Neuronal stem cell (in vitro differentiated cells): ENCODE measurements around the gene NEGR1.

Source experiments
- DNase-seq: peaks from one replicate; pipeline ENCODE4 v3.0.0-alpha.2; 2013; ENCODE audit warnings: low spot score
- H2AFZ ChIP-seq: one replicate; pipeline ENCODE4 v1.6.1; 2013; ENCODE audit warnings: mild to moderate bottlenecking, low read length, inconsistent platforms
- H2AK5ac ChIP-seq: 2 replicates; pipeline ENCODE4 v1.6.1; 2013; ENCODE audit warnings: low read depth, mild to moderate bottlenecking, inconsistent platforms, low read length, moderate library complexity, mixed read lengths
- H2BK120ac ChIP-seq: 2 replicates; pipeline ENCODE4 v1.6.1; 2013; ENCODE audit warnings: low read depth, mild to moderate bottlenecking, inconsistent platforms, low read length, moderate library complexity, mixed read lengths
- H2BK12ac ChIP-seq: one replicate; pipeline ENCODE4 v1.6.1; 2013; ENCODE audit warnings: low read length, inconsistent platforms
- H2BK15ac ChIP-seq: 2 replicates; pipeline ENCODE4 v1.6.1; 2013; ENCODE audit warnings: mild to moderate bottlenecking, low read length, inconsistent platforms, mixed read lengths
- H2BK5ac ChIP-seq: one replicate; pipeline ENCODE4 v1.6.1; 2013; ENCODE audit warnings: inconsistent platforms, mild to moderate bottlenecking, low read length, moderate library complexity
- H3K14ac ChIP-seq: one replicate; pipeline ENCODE4 v1.6.1; 2013; ENCODE audit warnings: low read length, inconsistent platforms
- H3K18ac ChIP-seq: 2 replicates; pipeline ENCODE4 v1.6.1; 2013; ENCODE audit warnings: low read length, inconsistent platforms
- H3K23ac ChIP-seq: 2 replicates; pipeline ENCODE4 v1.6.1; 2013; ENCODE audit warnings: low read depth, mild to moderate bottlenecking, mixed read lengths, low read length, inconsistent platforms; ENCODE audit not compliant: poor library complexity
- H3K27ac ChIP-seq: replicated peaks from 3 replicates; pipeline ENCODE4 v1.5.1; 2013; ENCODE audit warnings: low read length, inconsistent platforms
- H3K27me3 ChIP-seq, 3 experiments: 2 replicates each; pipeline ENCODE4 v1.6.1; 2013; ENCODE audit warnings: low read length in 3 of 3, mild to moderate bottlenecking in 2 of 3, inconsistent platforms in 1 of 3, low read depth in 1 of 3, mixed read lengths in 1 of 3, moderate library complexity in 1 of 3; ENCODE audit not compliant: control insufficient read depth in 3 of 3, insufficient read depth in 3 of 3
- H3K36me3 ChIP-seq, 2 donors: replicated peaks in 1 of 2; 2 replicates each; pipeline ENCODE4 v1.6.1; 2013; ENCODE audit warnings: low read length in 2 of 2; ENCODE audit not compliant: control insufficient read depth in 2 of 2, insufficient read depth in 2 of 2
- H3K4ac ChIP-seq: 2 replicates; pipeline ENCODE4 v1.6.1; 2013; ENCODE audit warnings: inconsistent platforms, mild to moderate bottlenecking, low read length, moderate library complexity
- H3K4me1 ChIP-seq, 2 donors: 1 replicate in 1 of 2; 2 replicates in 1 of 2; pipeline ENCODE4 v1.6.1; 2013; ENCODE audit warnings: low read length in 2 of 2, low read depth in 1 of 2; ENCODE audit not compliant: control insufficient read depth in 2 of 2, insufficient read depth in 1 of 2
- H3K4me2 ChIP-seq: one replicate; pipeline ENCODE4 v1.6.1; 2013; ENCODE audit warnings: mild to moderate bottlenecking, low read length, inconsistent platforms; ENCODE audit not compliant: insufficient read depth, poor library complexity, severe bottlenecking
- H3K4me3 ChIP-seq, 2 donors: 2 replicates each; pipeline ENCODE4 v1.5.1; 2013; ENCODE audit warnings: low read length in 2 of 2, mild to moderate bottlenecking in 2 of 2, inconsistent platforms in 1 of 2, moderate library complexity in 1 of 2
- H3K79me1 ChIP-seq: one replicate; pipeline ENCODE4 v1.6.1; 2013; ENCODE audit warnings: low read depth, mild to moderate bottlenecking, inconsistent platforms, low read length, moderate library complexity
- H3K9ac ChIP-seq: one replicate; pipeline ENCODE4 v1.6.1; 2013; ENCODE audit warnings: mild to moderate bottlenecking, low read depth, low read length, inconsistent platforms; ENCODE audit not compliant: poor library complexity
- H3K9me3 ChIP-seq, 2 donors: replicated peaks in 1 of 2; 2 replicates each; pipeline versions ENCODE3 to v1.6.1; 2013; ENCODE audit warnings: low read length in 2 of 2, mild to moderate bottlenecking in 2 of 2, inconsistent platforms in 1 of 2, low read depth in 1 of 2, mixed read lengths in 1 of 2, moderate library complexity in 1 of 2; ENCODE audit not compliant: control insufficient read depth in 2 of 2, insufficient read depth in 1 of 2
- H4K8ac ChIP-seq: one replicate; pipeline ENCODE4 v1.6.1; 2013; ENCODE audit warnings: low read depth, mild to moderate bottlenecking, inconsistent platforms, low read length, moderate library complexity
- H4K91ac ChIP-seq: one replicate; pipeline ENCODE4 v1.6.1; 2013; ENCODE audit warnings: low read length, low read depth, mild to moderate bottlenecking, inconsistent platforms; ENCODE audit not compliant: poor library complexity
- WGBS, 2 donors: extraction: QIAGEN DNeasy Blood & Tissue Kit; methylation state at CpG; one replicate each; pipeline ENCODE4 v1.1.7; 2013; ENCODE audit warnings: missing lambda C conversion rate in 2 of 2, mixed read lengths in 1 of 2; ENCODE audit not compliant: insufficient read length in 2 of 2, insufficient replicate concordance in 1 of 2; ENCODE audit errors: extremely low coverage in 2 of 2; 5-methylcytosine and 5-hydroxymethylcytosine counted together

NEGR1 gene

DNA sequence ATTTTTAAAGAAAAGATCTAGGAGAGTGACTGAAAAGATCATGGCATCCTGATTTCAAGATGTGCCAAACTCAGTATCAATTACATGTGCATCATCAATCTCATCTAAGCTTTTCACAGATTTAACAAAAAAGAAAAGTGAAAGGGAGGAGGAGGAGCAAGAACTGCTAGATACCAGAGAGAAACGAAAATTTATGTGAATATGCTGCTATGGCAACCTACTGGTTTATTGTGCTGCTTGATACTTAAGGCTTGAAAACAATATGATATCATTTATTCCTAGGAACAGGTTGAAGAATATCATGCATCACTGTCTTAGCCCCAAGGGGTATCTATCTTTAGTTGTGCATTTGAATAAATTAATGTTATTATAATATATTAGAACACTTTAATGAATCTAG, 683.0 kb downstream of the NEGR1 start:
- Histone ChIP-seq H4K8ac (no peak overlapping the region), H2BK12ac (no peak overlapping the region), H3K36me3 (no peaks in the 10 kb centered on the region)

GRCh38 chr1:71593523-71593922, 688.8 kb downstream of the NEGR1 start:
- no peak overlapping the region for H3K9ac ChIP-seq
- H3K27ac ChIP-seq, result no peak overlapping the region
- no peaks in the 10 kb centered on the region for H3K79me1 ChIP-seq
- no peak overlapping the region for H3K4me3 ChIP-seq
- H3K9me3 ChIP-seq, result no peaks in the 10 kb centered on the region
- no peak for DNase-seq
- no peak overlapping the region for H2BK120ac ChIP-seq
- no peak overlapping the region for H4K8ac ChIP-seq
- no peak overlapping the region for H2AFZ ChIP-seq
- H2BK5ac ChIP-seq, result no peak overlapping the region
- H3K4me2 ChIP-seq, result no peak overlapping the region
- H2BK15ac ChIP-seq, result no peak overlapping the region
- H4K91ac ChIP-seq, result no peak overlapping the region
- no peak overlapping the region for H2AK5ac ChIP-seq
- no peak overlapping the region for H3K14ac ChIP-seq
- H3K18ac ChIP-seq, result no peak overlapping the region
- no peak overlapping the region for H3K4ac ChIP-seq
- H2BK12ac ChIP-seq, result no peak overlapping the region
- no peaks in the 10 kb centered on the region for H3K4me1 ChIP-seq
- no peaks in the 10 kb centered on the region for H3K27me3 ChIP-seq
- no peak overlapping the region for H3K23ac ChIP-seq
- H3K36me3 ChIP-seq, result no peaks in the 10 kb centered on the region

More for the DNA sequence above, 683.0 kb downstream of the NEGR1 start:
- H2AK5ac ChIP-seq, result no peak overlapping the region
- no peak overlapping the region for H2AFZ ChIP-seq
- no peak overlapping the region for H4K91ac ChIP-seq
- DNase-seq, result no peak
- no peak overlapping the region for H2BK15ac ChIP-seq
- no peak overlapping the region for H3K9ac ChIP-seq
- H3K9me3 ChIP-seq, result peaks cover 0 to 6% of the 10 kb centered on the region in 2 donors
- H2BK120ac ChIP-seq, result no peak overlapping the region
- H3K4ac ChIP-seq, result no peak overlapping the region
- H3K18ac ChIP-seq, result no peak overlapping the region
- H3K14ac ChIP-seq, result no peak overlapping the region
- no CpG with 5 or more reads among the region's 1 CpG for WGBS, 2 donors
- no peaks in the 10 kb centered on the region for H3K4me1 ChIP-seq
- H3K27me3 ChIP-seq, result no peaks in the 10 kb centered on the region
- no peak overlapping the region for H3K27ac ChIP-seq
- no peak overlapping the region for H3K4me2 ChIP-seq
- no peak overlapping the region for H3K4me3 ChIP-seq
- H2BK5ac ChIP-seq, result no peak overlapping the region
- H3K23ac ChIP-seq, result no peak overlapping the region
- H3K79me1 ChIP-seq, result no peaks in the 10 kb centered on the region

DNA sequence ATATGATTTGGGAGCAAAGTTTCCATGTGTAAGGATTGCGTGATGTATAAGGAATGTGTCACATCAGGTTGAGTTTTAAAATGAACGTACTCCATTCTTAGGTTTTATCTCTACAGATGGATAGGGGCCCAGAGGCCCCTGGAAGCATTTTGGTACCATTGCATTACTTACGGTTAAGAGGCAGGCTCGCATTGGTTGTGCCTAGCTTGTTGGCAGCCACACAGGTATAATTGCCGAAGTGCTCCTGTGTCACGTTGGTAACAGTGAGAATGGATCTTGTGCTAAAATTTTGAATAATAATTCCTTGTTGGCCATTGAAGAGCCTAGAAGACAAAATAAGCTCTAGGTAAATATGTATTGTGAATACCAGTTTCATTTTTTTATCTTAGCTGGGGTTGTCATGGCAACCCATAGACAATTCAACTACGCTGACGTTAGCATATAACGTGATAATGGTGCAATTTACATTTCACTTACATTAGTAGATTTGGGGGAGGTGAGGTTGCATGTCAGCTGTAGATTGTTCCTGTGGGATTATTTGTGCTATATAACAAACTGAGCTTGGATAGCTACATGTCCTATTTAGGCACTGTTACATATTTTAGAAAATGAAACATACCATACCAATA, 689.6 kb downstream of the NEGR1 start:
- no peaks in the 10 kb centered on the region for H3K27me3 ChIP-seq
- H2AK5ac ChIP-seq, result no peak overlapping the region
- no peak for DNase-seq
- H4K8ac ChIP-seq, result no peak overlapping the region
- H2BK5ac ChIP-seq, result no peak overlapping the region
- no peak overlapping the region for H3K23ac ChIP-seq
- H2BK12ac ChIP-seq, result no peak overlapping the region
- no peak overlapping the region for H2BK120ac ChIP-seq
- H3K18ac ChIP-seq, result no peak overlapping the region
- H3K4me2 ChIP-seq, result no peak overlapping the region
- no peak overlapping the region for H3K9ac ChIP-seq
- no peaks in the 10 kb centered on the region for H3K79me1 ChIP-seq
- H2AFZ ChIP-seq, result no peak overlapping the region
- no peaks in the 10 kb centered on the region for H3K9me3 ChIP-seq
- no peaks in the 10 kb centered on the region for H3K4me1 ChIP-seq
- H3K27ac ChIP-seq, result no peak overlapping the region
- no peak overlapping the region for H3K4ac ChIP-seq
- H3K4me3 ChIP-seq, result no peak overlapping the region
- no peaks in the 10 kb centered on the region for H3K36me3 ChIP-seq
- no peak overlapping the region for H4K91ac ChIP-seq
- H2BK15ac ChIP-seq, result no peak overlapping the region
- H3K14ac ChIP-seq, result no peak overlapping the region
- no CpG with 5 or more reads among the region's 9 CpGs for WGBS, 2 donors

DNA sequence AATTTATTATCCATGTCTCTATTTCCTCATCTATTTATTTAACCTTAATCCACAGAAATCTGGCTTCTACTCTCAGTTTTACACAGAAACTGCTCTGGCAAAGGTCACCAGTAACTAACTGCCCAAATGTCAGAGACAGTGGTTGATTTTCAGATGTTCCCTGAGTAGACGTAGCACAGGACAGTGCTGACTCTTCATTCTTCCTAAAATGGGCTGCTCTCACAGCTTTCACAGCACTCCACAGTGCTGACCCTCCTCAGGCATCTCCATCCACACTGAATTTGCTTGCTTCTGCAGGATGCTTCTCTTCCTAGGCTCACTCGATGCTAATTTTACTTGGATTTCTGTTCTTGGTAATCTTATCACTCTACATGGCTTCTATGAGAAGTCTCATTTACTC, 693.3 kb downstream of the NEGR1 start:
- H3K4me1 ChIP-seq, result no peaks in the 10 kb centered on the region
- no peak overlapping the region for H2BK120ac ChIP-seq
- H3K23ac ChIP-seq, result no peak overlapping the region
- H2AK5ac ChIP-seq, result no peak overlapping the region
- no peaks in the 10 kb centered on the region for H3K27me3 ChIP-seq
- H4K8ac ChIP-seq, result no peak overlapping the region
- WGBS, 2 donors, result no CpG with 5 or more reads among the region's 2 CpGs
- H2BK15ac ChIP-seq, result no peak overlapping the region
- H3K9ac ChIP-seq, result no peak overlapping the region
- H3K27ac ChIP-seq, result no peak overlapping the region
- no peak overlapping the region for H3K18ac ChIP-seq
- H3K14ac ChIP-seq, result no peak overlapping the region
- no peaks in the 10 kb centered on the region for H3K36me3 ChIP-seq
- no peak overlapping the region for H2AFZ ChIP-seq
- no peak overlapping the region for H2BK12ac ChIP-seq
- H3K4ac ChIP-seq, result no peak overlapping the region
- H3K9me3 ChIP-seq, result no peaks in the 10 kb centered on the region
- no peak overlapping the region for H2BK5ac ChIP-seq
- DNase-seq, result no peak
- no peak overlapping the region for H3K4me3 ChIP-seq
- no peak overlapping the region for H3K4me2 ChIP-seq
- H3K79me1 ChIP-seq, result no peaks in the 10 kb centered on the region
- H4K91ac ChIP-seq, result no peak overlapping the region
